GM10266 (cell line): ENCODE measurements around the gene GALNT18.

Experiments used
- DNase-seq: peaks from one replicate; pipeline ENCODE4 v3.0.0; 2012; ENCODE audit errors: extremely low spot score
- TF ChIP-seq, protein P1 (sequence below): IDR thresholded peaks from 2 replicates; pipeline ENCODE4 v1.5.1; 2012; ENCODE audit warnings: mild to moderate bottlenecking, low read depth; ENCODE audit not compliant: control insufficient read depth, insufficient read depth; ENCODE audit errors: missing control alignments

Gene GALNT18

DNA sequence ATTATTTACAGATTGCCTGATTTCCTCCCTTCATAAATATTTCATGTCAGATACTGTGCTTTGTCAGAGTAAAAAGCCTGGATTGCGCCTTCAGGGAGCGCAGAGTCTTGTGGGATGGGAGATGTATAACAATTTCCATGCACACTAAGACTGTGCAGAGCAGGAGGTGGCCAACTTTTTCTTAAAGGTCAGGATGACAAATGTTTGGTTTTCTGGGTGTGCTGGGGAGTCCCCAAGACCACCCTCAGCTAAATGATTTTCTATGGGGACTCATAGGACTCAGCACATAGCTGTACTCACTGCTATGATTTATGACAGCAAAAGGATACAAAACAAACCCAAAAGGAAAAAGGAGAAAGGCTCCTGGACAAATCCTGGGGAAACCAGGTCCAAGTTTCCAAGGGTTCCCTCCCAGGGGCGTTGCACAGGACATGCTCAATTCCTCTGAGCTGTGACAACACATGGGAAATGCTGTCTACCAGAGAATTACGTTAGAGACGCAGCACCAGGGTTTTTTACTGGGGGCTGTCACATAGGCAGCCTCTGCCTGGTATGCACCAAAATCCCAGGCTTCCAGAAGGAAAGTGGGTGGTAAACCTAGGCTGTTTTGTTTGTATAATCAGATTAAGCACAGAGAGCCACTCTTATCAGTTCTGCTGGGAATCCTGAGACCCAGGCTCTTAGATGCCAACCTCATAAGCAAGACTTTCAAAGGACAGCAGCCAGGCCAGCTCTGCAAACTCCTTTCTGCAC, 327.8 kb downstream of the GALNT18 start:
- TF ChIP-seq, protein P1, sequence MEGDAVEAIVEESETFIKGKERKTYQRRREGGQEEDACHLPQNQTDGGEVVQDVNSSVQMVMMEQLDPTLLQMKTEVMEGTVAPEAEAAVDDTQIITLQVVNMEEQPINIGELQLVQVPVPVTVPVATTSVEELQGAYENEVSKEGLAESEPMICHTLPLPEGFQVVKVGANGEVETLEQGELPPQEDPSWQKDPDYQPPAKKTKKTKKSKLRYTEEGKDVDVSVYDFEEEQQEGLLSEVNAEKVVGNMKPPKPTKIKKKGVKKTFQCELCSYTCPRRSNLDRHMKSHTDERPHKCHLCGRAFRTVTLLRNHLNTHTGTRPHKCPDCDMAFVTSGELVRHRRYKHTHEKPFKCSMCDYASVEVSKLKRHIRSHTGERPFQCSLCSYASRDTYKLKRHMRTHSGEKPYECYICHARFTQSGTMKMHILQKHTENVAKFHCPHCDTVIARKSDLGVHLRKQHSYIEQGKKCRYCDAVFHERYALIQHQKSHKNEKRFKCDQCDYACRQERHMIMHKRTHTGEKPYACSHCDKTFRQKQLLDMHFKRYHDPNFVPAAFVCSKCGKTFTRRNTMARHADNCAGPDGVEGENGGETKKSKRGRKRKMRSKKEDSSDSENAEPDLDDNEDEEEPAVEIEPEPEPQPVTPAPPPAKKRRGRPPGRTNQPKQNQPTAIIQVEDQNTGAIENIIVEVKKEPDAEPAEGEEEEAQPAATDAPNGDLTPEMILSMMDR, result no peak

DNA sequence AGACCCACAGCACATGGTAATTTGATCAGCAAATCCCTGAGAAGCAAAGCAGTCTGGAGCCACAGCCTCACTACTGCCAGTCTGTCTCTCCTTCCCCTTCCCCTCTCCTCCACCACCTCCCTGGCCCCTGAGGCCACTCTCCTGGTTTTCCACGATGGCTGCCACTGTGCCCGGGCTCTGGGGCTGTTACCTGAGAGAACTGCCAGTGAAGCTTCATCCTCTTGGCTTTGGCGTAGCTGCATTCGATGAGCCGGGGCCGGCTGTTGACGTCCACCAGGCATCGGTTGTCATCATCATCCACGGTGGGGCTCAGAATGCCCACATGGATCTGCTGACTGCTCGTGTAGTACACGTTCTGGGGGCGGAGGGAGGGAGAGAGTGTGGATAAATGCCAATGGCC, 329.0 kb downstream of the GALNT18 start:
- DNase-seq, result no peak
- TF ChIP-seq, protein P1, result no peak

More for the DNA sequence above, 327.8 kb downstream of the GALNT18 start:
- no peak for DNase-seq

DNA sequence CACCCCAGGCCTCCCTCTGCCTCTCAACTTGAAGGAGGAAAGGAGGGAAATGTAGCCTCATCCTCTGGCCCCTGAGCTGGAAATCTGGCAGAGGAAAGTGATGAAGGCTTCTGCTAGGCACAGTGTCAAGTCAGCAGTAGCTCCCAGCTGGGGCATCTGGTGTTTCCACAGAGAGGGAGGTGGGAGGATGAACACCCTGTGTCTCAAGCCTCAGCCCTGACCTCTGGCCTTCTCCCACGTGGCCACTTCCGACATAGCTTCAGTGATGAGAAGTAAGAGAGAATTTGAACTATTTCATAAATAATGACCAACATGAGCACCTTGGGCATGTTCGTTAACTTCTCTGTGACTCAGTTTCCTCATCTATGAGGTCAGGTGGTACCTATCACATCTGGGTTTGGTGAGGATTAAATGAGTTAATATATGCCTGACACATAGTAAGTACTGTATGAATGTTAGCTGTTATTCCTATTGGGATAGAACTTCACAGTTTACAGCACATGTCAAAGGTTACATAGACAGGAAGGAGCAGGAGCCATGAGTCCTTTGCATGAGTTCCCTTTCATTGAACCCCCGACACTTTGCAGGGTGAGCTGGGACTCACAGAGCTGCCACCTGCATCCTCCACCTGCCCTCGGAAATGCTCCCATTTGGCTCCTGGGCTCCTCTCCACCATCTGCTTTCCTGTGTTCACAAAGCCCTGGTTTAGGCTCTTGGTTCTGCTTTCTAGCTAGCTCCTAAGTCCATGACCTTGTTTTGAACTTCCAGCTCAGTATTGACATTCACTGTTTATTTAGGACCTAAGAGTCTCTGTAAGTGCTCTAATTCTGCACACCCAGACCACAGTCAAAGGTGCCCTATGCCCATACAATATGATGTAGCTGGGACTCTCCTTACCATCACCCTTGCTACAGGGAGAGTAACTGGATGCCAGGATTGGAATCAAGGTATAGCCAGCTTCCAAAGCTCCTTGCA, 330.5 kb downstream of the GALNT18 start:
- TF ChIP-seq, protein P1, result no peak
- no peak for DNase-seq

DNA sequence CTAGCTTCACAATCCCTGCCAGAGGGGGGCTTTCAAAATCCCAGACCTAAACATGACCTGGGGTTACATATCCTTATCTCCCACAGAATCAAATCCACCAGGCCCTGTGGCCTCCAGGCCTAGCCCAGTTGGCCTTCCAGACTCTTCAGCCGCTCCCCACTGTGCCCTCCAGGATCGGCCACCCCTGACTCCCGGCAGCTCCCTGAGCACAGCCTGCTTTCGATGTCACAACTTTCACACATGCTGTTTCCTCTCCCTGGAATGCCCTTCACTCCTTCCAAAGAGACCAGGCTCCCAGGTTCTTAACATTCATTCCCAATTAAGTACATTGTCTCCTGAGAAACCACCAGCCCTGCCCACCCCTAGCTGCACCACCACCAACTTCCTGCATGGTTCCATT, 331.5 kb downstream of the GALNT18 start:
- no peak for DNase-seq
- TF ChIP-seq, protein P1, result no peak

DNA sequence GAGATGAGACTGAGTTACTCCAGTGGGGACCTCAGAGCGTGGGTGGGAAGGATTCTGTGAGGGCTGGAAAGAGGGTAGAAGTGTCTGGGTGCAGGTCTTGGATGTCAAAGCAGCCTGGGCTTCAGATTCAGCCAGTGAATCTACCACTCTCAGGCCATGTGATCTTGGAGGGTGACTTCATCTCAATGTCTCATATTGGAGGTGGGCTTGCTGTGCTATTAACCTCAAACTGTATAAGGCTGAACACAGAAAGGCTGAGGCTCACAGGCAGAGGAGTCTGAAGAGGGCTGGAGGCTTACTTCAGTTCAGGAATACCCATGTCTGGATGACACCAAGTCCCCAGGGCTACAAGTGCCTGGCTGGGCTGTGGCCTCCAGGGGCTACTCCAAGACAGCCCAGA, 332.1 kb downstream of the GALNT18 start:
- DNase-seq, result no peak
- TF ChIP-seq, protein P1, result no peak

DNA sequence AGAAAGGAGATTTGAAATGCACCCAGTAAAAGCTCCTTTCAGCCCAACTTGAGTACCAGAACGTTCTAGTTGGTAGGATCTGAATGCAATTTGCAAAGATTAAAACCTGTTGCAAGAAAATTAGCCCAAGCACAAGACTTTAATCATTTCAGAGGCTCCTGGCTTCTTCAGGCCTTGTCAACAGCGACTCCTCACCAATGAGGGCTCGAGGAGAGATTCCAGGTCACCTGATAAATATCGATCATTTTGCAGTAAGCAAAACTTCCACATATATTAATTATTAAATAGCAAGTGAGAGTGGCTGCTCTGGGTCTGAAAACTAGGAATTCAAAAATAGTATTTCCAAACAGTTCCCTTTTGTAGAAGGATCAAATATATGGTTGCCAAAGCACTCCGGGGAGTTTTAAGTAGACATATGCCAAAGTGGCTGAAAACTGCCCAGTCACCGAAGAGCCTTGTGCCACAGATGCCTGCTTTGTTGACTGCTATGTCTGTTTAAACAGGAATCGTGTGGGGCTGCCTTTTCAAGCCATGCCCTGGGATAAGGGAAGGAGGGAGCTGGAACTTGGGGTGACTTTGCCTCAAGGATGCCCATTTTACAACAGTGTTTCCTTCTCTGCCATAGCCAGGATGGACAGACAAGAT, 332.7 kb downstream of the GALNT18 start:
- no peak for DNase-seq
- TF ChIP-seq, protein P1, result no peak

DNA sequence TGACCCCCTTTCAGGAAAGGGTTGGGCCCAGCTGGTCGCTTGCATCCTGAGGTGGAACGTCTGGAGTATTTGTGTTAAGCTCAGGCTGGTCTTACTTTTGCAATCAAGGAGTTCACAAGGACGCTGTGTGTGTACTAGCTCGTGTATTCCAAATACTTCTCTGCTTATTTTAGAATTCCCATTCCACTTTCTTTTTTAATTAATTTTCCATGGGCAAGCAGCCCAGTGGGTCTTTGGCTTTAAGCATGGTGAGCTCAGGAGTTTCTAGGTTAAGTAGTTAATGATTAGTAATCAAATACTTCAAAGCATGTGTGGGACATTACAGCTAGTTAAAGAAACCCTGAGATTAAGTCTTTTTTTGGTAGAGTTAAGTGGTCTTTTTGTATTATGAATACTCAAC, 337.3 kb downstream of the GALNT18 start:
- TF ChIP-seq, protein P1, result no peak
- no peak for DNase-seq
